GM23338 (cell line): ENCODE results near the gene MAT2B. TPM values are rescaled to one million over a fixed set of nuclear protein-coding genes. Genes with fewer than 3 reads are reported as not detected.
A peak's percentile ranks its signal among the peaks of the same experiment; 100 is the strongest.
"Not testable (repeated sequence)": the region's sequence is repeated elsewhere in the genome, so short reads cannot be mapped to it uniquely, and the experiment has no call there.

Source experiments
- ATAC-seq: fragments of 200-7000 bp; cut with Tn5 transposase; 3 replicates; pipeline ENCODE4 v1.9.1; 2020
- DNase-seq: peaks from one replicate; pipeline ENCODE4 v3.0.0-alpha.2; 2015; ENCODE audit warnings: low spot score
- H2AFZ ChIP-seq: fragments of 200-600 bp; sonication (generic); 2 replicates; pipeline ENCODE4 v1.8.0; 2016; ENCODE audit warnings: antibody characterized with exemption, mild to moderate bottlenecking, moderate library complexity
- H3F3A ChIP-seq: fragments of 200-600 bp; sonication (generic); replicated peaks from 2 replicates; pipeline ENCODE4 v1.8.0; 2017; ENCODE audit warnings: antibody characterized with exemption, mixed run types, low read depth
- H3K27ac ChIP-seq: fragments of 200-600 bp; sonication (generic); 2 replicates; pipeline ENCODE4 v1.6.1; 2016; ENCODE audit warnings: low read depth
- H3K27me3 ChIP-seq: fragments of 200-600 bp; sonication (generic); 2 replicates; pipeline ENCODE4 v1.8.0; 2016; ENCODE audit warnings: mild to moderate bottlenecking, mixed run types, moderate library complexity; ENCODE audit not compliant: insufficient read depth
- H3K36me3 ChIP-seq: fragments of 200-600 bp; sonication (generic); 2 replicates; pipeline ENCODE4 v1.8.0; 2016; ENCODE audit warnings: mild to moderate bottlenecking; ENCODE audit not compliant: insufficient read depth
- H3K4me1 ChIP-seq: fragments of 200-600 bp; sonication (generic); 2 replicates; pipeline ENCODE4 v1.8.0; 2016; ENCODE audit warnings: mild to moderate bottlenecking, moderate library complexity; ENCODE audit not compliant: insufficient read depth
- H3K4me2 ChIP-seq: fragments of 200-600 bp; sonication (generic); 2 replicates; pipeline ENCODE4 v1.7.1; 2017; ENCODE audit warnings: mixed run types
- H3K4me3 ChIP-seq: fragments of 200-600 bp; sonication (generic); 2 replicates; pipeline ENCODE4 v1.6.1; 2016; ENCODE audit warnings: mixed run types
- H3K79me2 ChIP-seq: fragments of 200-600 bp; sonication (generic); replicated peaks from 2 replicates; pipeline ENCODE4 v1.8.0; 2017; ENCODE audit warnings: mild to moderate bottlenecking; ENCODE audit not compliant: insufficient read depth
- H3K9me2 ChIP-seq: fragments of 200-600 bp; sonication (generic); 2 replicates; pipeline ENCODE4 v1.8.0; 2017; ENCODE audit not compliant: insufficient read depth
- H4K20me1 ChIP-seq: fragments of 200-600 bp; sonication (generic); replicated peaks from 2 replicates; pipeline ENCODE4 v1.8.0; 2017; ENCODE audit warnings: mild to moderate bottlenecking; ENCODE audit not compliant: insufficient read depth
- H3K27ac Mint-ChIP-seq: 2 replicates; pipeline ENCODE4 v1.8.0; 2020; ENCODE audit warnings: inconsistent platforms, mild to moderate bottlenecking, moderate library complexity, mixed read lengths
- H3K27me3 Mint-ChIP-seq: 3 replicates; pipeline ENCODE4 v1.8.0; 2022; ENCODE audit warnings: low read depth, mild to moderate bottlenecking, moderate library complexity, mixed read lengths, inconsistent platforms; ENCODE audit not compliant: insufficient read depth, poor library complexity
- H3K36me3 Mint-ChIP-seq: 3 replicates; pipeline ENCODE4 v1.8.0; 2021; ENCODE audit warnings: low read depth, mild to moderate bottlenecking, inconsistent platforms, moderate library complexity, mixed read lengths
- H3K4me1 Mint-ChIP-seq: 3 replicates; pipeline ENCODE4 v1.8.0; 2020; ENCODE audit warnings: mild to moderate bottlenecking, inconsistent platforms, mixed read lengths
- H3K4me3 Mint-ChIP-seq: 3 replicates; pipeline ENCODE4 v1.8.0; 2021; ENCODE audit warnings: moderate library complexity, mild to moderate bottlenecking, inconsistent platforms, mixed read lengths
- H3K9me3 Mint-ChIP-seq: 3 replicates; pipeline ENCODE4 v1.8.0; 2020; ENCODE audit warnings: moderate library complexity, mild to moderate bottlenecking, inconsistent platforms, mixed read lengths
- CREB1 ChIP-seq: fragments of 250-450 bp; sonication (Bioruptor Pico); IDR thresholded peaks from 2 replicates; pipeline ENCODE4 v1.5.0; 2020; ENCODE audit warnings: low read depth, mild to moderate bottlenecking, moderate library complexity
- JUNB ChIP-seq: IDR thresholded peaks from one replicate; pipeline ENCODE4 v1.6.1; 2016; ENCODE audit warnings: antibody characterized with exemption; ENCODE audit not compliant: unreplicated experiment
- ZNF114 ChIP-seq: fragments of 250-450 bp; sonication (Bioruptor Pico); IDR thresholded peaks from 2 replicates; pipeline ENCODE4 v1.5.0; 2020; ENCODE audit warnings: mild to moderate bottlenecking, moderate library complexity
- polyA plus RNA-seq: library from polyadenylated mRNA; unstranded; fragments of >200 nt; fragmentation: Nextera tagmentation; extraction: Ambion mirVana; gene quantifications from 2 replicates; pipeline ENCODE4 v1.2.1, GENCODE V29; 2016
- total RNA-seq: library from RNA; depleted of rRNA; stranded (reverse); fragments of >200 nt; shearing (Covaris generic); gene quantifications from 2 replicates; pipeline ENCODE4 v1.2.3, GENCODE V29; 2014
- TF ChIP-seq, protein P1 (sequence below): IDR thresholded peaks from one replicate; pipeline ENCODE4 v1.6.1; 2018; ENCODE audit warnings: antibody characterized with exemption; ENCODE audit not compliant: unreplicated experiment

MAT2B gene
- total and polyA plus RNA-seq, 2 experiments from 2014 or later: 81.4 to 120 TPM

DNA sequence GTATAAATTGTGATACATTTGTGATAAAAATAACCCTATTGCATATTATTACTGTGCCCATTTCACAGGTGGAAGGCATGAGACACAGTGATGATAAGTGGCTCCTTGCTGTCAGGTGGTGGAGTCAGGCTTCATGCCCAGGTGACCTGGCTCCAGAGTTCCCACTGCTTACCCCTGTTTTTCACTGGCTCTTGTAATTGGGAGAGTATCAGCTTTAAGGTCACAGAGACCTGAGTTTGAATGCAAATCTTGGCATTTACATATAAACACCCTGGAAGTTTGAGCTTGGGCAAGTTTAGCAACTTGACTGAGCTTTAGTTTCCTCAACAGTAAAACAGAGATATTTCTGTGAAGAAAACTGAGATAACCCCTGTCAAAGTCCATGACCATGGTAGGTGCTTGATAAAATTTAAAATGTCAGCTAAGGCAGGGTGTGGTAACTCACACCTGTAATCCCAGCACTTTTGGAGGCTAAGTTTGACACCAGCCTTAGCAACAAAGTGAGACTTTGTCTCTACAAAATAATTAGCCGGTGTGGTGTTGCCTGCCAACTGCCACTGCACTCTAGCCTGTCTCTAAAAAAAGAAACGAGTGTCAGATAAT lies 29.2 kb downstream of the MAT2B start:
- Mint-ChIP-seq H3K9me3 (peaks cover 6% of the 10 kb centered on the region; the same call in 1 of the 3 replicates), H3K36me3 (no peaks in the 10 kb centered on the region), H3K4me1 (peaks cover 50% of the 10 kb centered on the region), H3K27me3 (peaks cover 9% of the 10 kb centered on the region), H3K4me3 (no peak overlapping the region), H3K27ac (peak overlapping the region; percentile 15)
- Histone ChIP-seq H3K9me2 (no peaks in the 10 kb centered on the region), H3K4me3 (no peak overlapping the region; the same call in 1 of the 2 replicates), H3K79me2 (no peaks in the 10 kb centered on the region), H3K27me3 (no peaks in the 10 kb centered on the region), H3F3A (0 out of 2 replicates have a peak, but pooled peaks cover 3% of the 10 kb centered on the region), H3K27ac (peak overlapping the region; percentile 81), H2AFZ (no peak overlapping the region), H4K20me1 (no peaks in the 10 kb centered on the region), H3K4me2 (peak overlapping the region; percentile 46), H3K4me1 (peaks cover 38% of the 10 kb centered on the region), H3K36me3 (no peaks in the 10 kb centered on the region)
- TF ChIP-seq CREB1 (no peak), ZNF114 (no peak)
- ATAC-seq (peak; percentile 89), DNase-seq (peak; percentile 77)

DNA sequence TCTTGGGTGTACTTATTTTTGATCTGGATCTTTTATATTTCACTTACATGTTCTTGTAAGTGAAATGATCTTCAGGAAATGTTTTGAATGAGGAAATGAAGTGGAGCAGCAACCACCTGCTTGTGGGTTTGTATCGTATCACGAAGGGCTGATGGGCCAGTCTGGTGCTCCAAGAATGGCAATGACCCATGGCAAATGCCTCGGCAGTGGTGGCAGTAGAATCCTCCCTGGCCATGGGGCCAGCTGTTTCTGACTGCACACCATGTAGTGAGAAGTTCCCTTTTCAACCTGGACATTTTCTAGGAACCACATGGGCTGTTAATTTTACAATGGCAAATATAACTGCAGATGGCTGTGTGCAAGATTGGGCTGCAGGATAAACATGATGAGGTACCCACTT lies 29.9 kb downstream of the MAT2B start:
- peaks cover 9% of the 10 kb centered on the region for H3K27me3 Mint-ChIP-seq
- no peak for ATAC-seq

DNA sequence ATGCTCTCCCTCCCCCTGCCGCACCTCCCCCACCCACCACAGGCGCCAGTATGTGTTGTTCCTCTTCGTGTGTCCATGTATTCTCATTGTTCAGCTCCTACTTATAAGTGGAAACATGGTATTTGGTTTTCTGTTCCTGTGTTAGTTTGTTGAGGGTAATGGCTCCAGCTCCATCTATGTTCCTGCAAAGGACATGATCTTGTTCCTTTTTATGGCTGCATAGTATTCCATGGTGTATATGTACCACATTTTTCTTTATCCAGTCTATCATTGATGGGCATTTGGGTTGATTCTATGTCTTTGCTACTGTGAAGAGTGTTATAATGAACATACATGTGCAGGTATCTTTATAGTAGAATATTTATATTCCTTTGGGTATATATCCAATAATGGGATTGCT lies 31.0 kb downstream of the MAT2B start:
- H2AFZ ChIP-seq, H3F3A ChIP-seq, DNase-seq, H4K20me1 ChIP-seq, H3K36me3 ChIP-seq, H3K4me2 ChIP-seq, H3K27me3 Mint-ChIP-seq, H3K27ac ChIP-seq, H3K9me3 Mint-ChIP-seq, H3K27me3 ChIP-seq, ATAC-seq, H3K36me3 Mint-ChIP-seq, H3K4me3 Mint-ChIP-seq, H3K27ac Mint-ChIP-seq, H3K9me2 ChIP-seq, H3K79me2 ChIP-seq, H3K4me3 ChIP-seq: not testable (repeated sequence)
- H3K4me1 Mint-ChIP-seq: peaks cover 41% of the 10 kb centered on the region
- H3K4me1 ChIP-seq: peaks cover 37% of the 10 kb centered on the region

More for the DNA sequence above, 29.9 kb downstream of the MAT2B start:
- no peak overlapping the region; the same call in 1 of the 2 replicates for H3K4me3 ChIP-seq
- no peaks in the 10 kb centered on the region for H3K9me2 ChIP-seq
- peaks cover 50% of the 10 kb centered on the region for H3K4me1 Mint-ChIP-seq
- H3K9me3 Mint-ChIP-seq: peaks cover 6% of the 10 kb centered on the region; the same call in 1 of the 3 replicates
- peak overlapping the region; percentile 46 for H3K4me2 ChIP-seq
- DNase-seq: no peak
- no peaks in the 10 kb centered on the region for H3K36me3 ChIP-seq
- peak overlapping the region; percentile 81 for H3K27ac ChIP-seq
- 0 out of 2 replicates have a peak, but pooled peaks cover 3% of the 10 kb centered on the region for H3F3A ChIP-seq
- H3K36me3 Mint-ChIP-seq: no peaks in the 10 kb centered on the region
- no peak overlapping the region for H2AFZ ChIP-seq
- H3K27ac Mint-ChIP-seq: peak overlapping the region; percentile 31
- TF ChIP-seq, protein P1, sequence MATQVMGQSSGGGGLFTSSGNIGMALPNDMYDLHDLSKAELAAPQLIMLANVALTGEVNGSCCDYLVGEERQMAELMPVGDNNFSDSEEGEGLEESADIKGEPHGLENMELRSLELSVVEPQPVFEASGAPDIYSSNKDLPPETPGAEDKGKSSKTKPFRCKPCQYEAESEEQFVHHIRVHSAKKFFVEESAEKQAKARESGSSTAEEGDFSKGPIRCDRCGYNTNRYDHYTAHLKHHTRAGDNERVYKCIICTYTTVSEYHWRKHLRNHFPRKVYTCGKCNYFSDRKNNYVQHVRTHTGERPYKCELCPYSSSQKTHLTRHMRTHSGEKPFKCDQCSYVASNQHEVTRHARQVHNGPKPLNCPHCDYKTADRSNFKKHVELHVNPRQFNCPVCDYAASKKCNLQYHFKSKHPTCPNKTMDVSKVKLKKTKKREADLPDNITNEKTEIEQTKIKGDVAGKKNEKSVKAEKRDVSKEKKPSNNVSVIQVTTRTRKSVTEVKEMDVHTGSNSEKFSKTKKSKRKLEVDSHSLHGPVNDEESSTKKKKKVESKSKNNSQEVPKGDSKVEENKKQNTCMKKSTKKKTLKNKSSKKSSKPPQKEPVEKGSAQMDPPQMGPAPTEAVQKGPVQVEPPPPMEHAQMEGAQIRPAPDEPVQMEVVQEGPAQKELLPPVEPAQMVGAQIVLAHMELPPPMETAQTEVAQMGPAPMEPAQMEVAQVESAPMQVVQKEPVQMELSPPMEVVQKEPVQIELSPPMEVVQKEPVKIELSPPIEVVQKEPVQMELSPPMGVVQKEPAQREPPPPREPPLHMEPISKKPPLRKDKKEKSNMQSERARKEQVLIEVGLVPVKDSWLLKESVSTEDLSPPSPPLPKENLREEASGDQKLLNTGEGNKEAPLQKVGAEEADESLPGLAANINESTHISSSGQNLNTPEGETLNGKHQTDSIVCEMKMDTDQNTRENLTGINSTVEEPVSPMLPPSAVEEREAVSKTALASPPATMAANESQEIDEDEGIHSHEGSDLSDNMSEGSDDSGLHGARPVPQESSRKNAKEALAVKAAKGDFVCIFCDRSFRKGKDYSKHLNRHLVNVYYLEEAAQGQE: no peak
- no peak for TF ChIP-seq JUNB
- peaks cover 38% of the 10 kb centered on the region for H3K4me1 ChIP-seq
- H3K27me3 ChIP-seq: no peaks in the 10 kb centered on the region
- H4K20me1 ChIP-seq: no peaks in the 10 kb centered on the region
- H3K79me2 ChIP-seq: no peaks in the 10 kb centered on the region
- H3K4me3 Mint-ChIP-seq: no peak overlapping the region
